ENCODE results near the gene SAFB2. TPM values are rescaled to one million over a fixed set of nuclear protein-coding genes. Genes with fewer than 3 reads are reported as not detected.

SAFB2 gene
- polyA plus RNA-seq, 1 donor from 2014 or later = 40.1 TPM

GRCh38 chr19:5567360-5567969 lies 55.1 kb downstream of the SAFB2 start, which contains the start of gene TINCR:
Gene TINCR, minus strand, starts transcription at chr19:5567953.
- Histone ChIP-seq H3K27ac (ENCODE audit: low read length) (no peak within 1 kb of the TSS), H3K27me3 (ENCODE audit: insufficient read depth, low read depth, low read length) (peaks cover 4% of the 10 kb centered on the region), H3K9me2 (ENCODE audit: insufficient read depth, low read length) (no peaks in the 10 kb centered on the region), H3K79me2 (replicated peaks; ENCODE audit: insufficient read depth, low read length) (no peaks in the 10 kb centered on the region), H3K4me3 (ENCODE audit: low read length) (no peak within 1 kb of the TSS), H3K36me3 (ENCODE audit: insufficient read depth, low read length) (no peaks in the 10 kb centered on the region), H3K9me3 (ENCODE audit: low read length) (no peaks in the 10 kb centered on the region), H4K20me1 (ENCODE audit: insufficient read depth) (no peaks in the 10 kb centered on the region), H2AFZ (ENCODE audit: low read depth, low read length) (no peak within 1 kb of the TSS), H3F3A (ENCODE audit: insufficient read depth, low read length, poor library complexity, severe bottlenecking) (no peaks in the 10 kb centered on the region), H3K9ac (ENCODE audit: low read length) (no peak within 1 kb of the TSS), H3K4me2 (ENCODE audit: low read length) (no peak within 1 kb of the TSS)
- no peak for TF ChIP-seq TAF1 (IDR thresholded peaks at IDR 0.05; ENCODE audit: low read depth)
- no peak for TF ChIP-seq REST (IDR thresholded peaks at IDR 0.05; ENCODE audit: borderline replicate concordance)
- no peak for TF ChIP-seq CTCF (IDR thresholded peaks at IDR 0.05; ENCODE audit: poor library complexity, severe bottlenecking)
- TF ChIP-seq RAD21 (conservative IDR thresholded peaks at IDR 0.05) = no peak
- no peak for TF ChIP-seq EZH2 (IDR thresholded peaks at IDR 0.05; ENCODE audit: borderline replicate concordance, insufficient read depth, low read length, poor library complexity, severe bottlenecking)
- no peak for TF ChIP-seq POLR2AphosphoS5 (IDR thresholded peaks at IDR 0.05)
- no peak for TF ChIP-seq MXI1 (conservative IDR thresholded peaks at IDR 0.05; ENCODE audit: poor library complexity, severe bottlenecking)
- TF ChIP-seq SMC3 (conservative IDR thresholded peaks at IDR 0.05; ENCODE audit: poor library complexity) = no peak
- TF ChIP-seq EP300 (conservative IDR thresholded peaks at IDR 0.05; ENCODE audit: poor library complexity, severe bottlenecking) = no peak

GRCh38 chr19:5564930-5565329 lies 57.6 kb downstream of the SAFB2 start:
- no peak overlapping the region for H3K27ac ChIP-seq (ENCODE audit: low read length)
- H3F3A ChIP-seq (ENCODE audit: insufficient read depth, low read length, poor library complexity, severe bottlenecking) = no peaks in the 10 kb centered on the region
- no peak overlapping the region for H3K4me2 ChIP-seq (ENCODE audit: low read length)
- H3K27me3 ChIP-seq (ENCODE audit: insufficient read depth, low read depth, low read length) = peaks cover 4% of the 10 kb centered on the region
- no peaks in the 10 kb centered on the region for H3K36me3 ChIP-seq (ENCODE audit: insufficient read depth, low read length)
- H3K9ac ChIP-seq (ENCODE audit: low read length) = no peak overlapping the region
- no peaks in the 10 kb centered on the region for H4K20me1 ChIP-seq (ENCODE audit: insufficient read depth)
- H3K79me2 ChIP-seq (replicated peaks; ENCODE audit: insufficient read depth, low read length) = no peaks in the 10 kb centered on the region
- H2AFZ ChIP-seq (ENCODE audit: low read depth, low read length) = no peak overlapping the region
- TF ChIP-seq REST (IDR thresholded peaks at IDR 0.05; ENCODE audit: borderline replicate concordance) = no peak
- TF ChIP-seq EP300 (conservative IDR thresholded peaks at IDR 0.05; ENCODE audit: poor library complexity, severe bottlenecking) = no peak
- no peak for TF ChIP-seq EZH2 (IDR thresholded peaks at IDR 0.05; ENCODE audit: borderline replicate concordance, insufficient read depth, low read length, poor library complexity, severe bottlenecking)
- no peak for TF ChIP-seq POLR2AphosphoS5 (IDR thresholded peaks at IDR 0.05)
- TF ChIP-seq CTCF (IDR thresholded peaks at IDR 0.05; ENCODE audit: poor library complexity, severe bottlenecking) = no peak
- no peak for TF ChIP-seq MXI1 (conservative IDR thresholded peaks at IDR 0.05; ENCODE audit: poor library complexity, severe bottlenecking)
- TF ChIP-seq RAD21 (conservative IDR thresholded peaks at IDR 0.05) = no peak
- no peak for TF ChIP-seq SMC3 (conservative IDR thresholded peaks at IDR 0.05; ENCODE audit: poor library complexity)
- TF ChIP-seq TAF1 (IDR thresholded peaks at IDR 0.05; ENCODE audit: low read depth) = no peak
- H3K9me3 ChIP-seq (ENCODE audit: low read length) = no peaks in the 10 kb centered on the region
- no peaks in the 10 kb centered on the region for H3K9me2 ChIP-seq (ENCODE audit: insufficient read depth, low read length)
- no peak overlapping the region for H3K4me3 ChIP-seq (ENCODE audit: low read length)
